ENCODE data around the gene CLMN. TPM values are rescaled to one million over a fixed set of nuclear protein-coding genes. Genes with fewer than 3 reads are reported as not detected.

The CLMN gene
- total and polyA plus RNA-seq, 4 donors, result 4.5 to 33.5 (median 11.7) TPM

- peaks cover 0 to 3% (median 0%) of the 10 kb centered on the region in 4 donors for H3K9me3 ChIP-seq (ENCODE audit: control insufficient read depth in 4 of 4, insufficient read depth in 3 of 4, low read length in 3 of 4)
- DNase-seq (no peak), ATAC-seq (ENCODE audit: insufficient read depth, low FRiP score) (no peak)
- no peak overlapping the region for H3K9ac ChIP-seq (ENCODE audit: insufficient read depth in 1 of 2, low read length in 2 of 2)
- WGBS, 2 donors, result 94 to 95% methylated on average over 7 of the region's 7 CpGs
- H3K27me3 ChIP-seq (ENCODE audit: control insufficient read depth in 3 of 3, insufficient read depth in 3 of 3, low read length in 2 of 3), result no peaks in the 10 kb centered on the region
- H3K4me1 ChIP-seq (ENCODE audit: control insufficient read depth in 5 of 5, insufficient read depth in 5 of 5, low read length in 5 of 5), result peaks cover 6 to 15% (median 12%) of the 10 kb centered on the region in 5 donors
- TF ChIP-seq, protein P1, sequence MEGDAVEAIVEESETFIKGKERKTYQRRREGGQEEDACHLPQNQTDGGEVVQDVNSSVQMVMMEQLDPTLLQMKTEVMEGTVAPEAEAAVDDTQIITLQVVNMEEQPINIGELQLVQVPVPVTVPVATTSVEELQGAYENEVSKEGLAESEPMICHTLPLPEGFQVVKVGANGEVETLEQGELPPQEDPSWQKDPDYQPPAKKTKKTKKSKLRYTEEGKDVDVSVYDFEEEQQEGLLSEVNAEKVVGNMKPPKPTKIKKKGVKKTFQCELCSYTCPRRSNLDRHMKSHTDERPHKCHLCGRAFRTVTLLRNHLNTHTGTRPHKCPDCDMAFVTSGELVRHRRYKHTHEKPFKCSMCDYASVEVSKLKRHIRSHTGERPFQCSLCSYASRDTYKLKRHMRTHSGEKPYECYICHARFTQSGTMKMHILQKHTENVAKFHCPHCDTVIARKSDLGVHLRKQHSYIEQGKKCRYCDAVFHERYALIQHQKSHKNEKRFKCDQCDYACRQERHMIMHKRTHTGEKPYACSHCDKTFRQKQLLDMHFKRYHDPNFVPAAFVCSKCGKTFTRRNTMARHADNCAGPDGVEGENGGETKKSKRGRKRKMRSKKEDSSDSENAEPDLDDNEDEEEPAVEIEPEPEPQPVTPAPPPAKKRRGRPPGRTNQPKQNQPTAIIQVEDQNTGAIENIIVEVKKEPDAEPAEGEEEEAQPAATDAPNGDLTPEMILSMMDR (IDR thresholded peaks at IDR 0.05; ENCODE audit: control extremely low read depth, extremely low read depth), result no peak
- no peak overlapping the region for H3K27ac ChIP-seq (ENCODE audit: low read depth in 1 of 2, low read length in 1 of 2)
- H3K36me3 ChIP-seq (ENCODE audit: control insufficient read depth in 4 of 4, insufficient read depth in 4 of 4, low read length in 4 of 4), result no peaks in the 10 kb centered on the region
- no peak overlapping the region for H3K4me3 ChIP-seq
Measured at GRCh38 chr14:95263527-95264231, 56.0 kb downstream of the CLMN start.

DNA sequence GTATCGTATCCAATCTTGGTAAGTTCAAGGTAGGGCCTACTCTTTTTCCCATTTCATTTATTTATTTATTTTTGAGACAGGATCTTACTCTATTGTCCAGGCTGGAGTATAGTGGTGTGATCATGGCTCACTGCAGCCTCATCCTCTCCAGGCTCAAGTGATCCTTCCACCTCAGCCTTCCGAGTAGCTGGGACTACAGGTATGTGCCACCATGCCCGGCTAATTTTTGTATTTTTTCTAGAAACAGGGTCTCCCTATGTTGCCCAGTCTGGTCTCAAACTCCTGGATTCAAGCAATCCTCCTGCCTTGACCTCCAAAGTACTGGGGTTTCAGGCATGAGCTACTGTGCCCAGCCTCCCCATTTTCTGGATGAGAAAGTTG, 57.2 kb downstream of the CLMN start:
- H3K36me3 ChIP-seq (ENCODE audit: control insufficient read depth in 4 of 4, insufficient read depth in 4 of 4, low read length in 4 of 4), result peaks cover 0 to 2% (median 0%) of the 10 kb centered on the region in 4 donors
- 76 to 77% methylated on average over 3 of the region's 3 CpGs for WGBS, 2 donors
- H3K9me3 ChIP-seq (ENCODE audit: control insufficient read depth in 4 of 4, insufficient read depth in 3 of 4, low read length in 3 of 4), result peaks cover 0 to 3% (median 0%) of the 10 kb centered on the region in 4 donors
- ATAC-seq (ENCODE audit: insufficient read depth, low FRiP score), result no peak
- no peak overlapping the region for H3K4me3 ChIP-seq
- TF ChIP-seq, protein P1 (IDR thresholded peaks at IDR 0.05; ENCODE audit: control extremely low read depth, extremely low read depth), result no peak
- no peak for DNase-seq
- H3K9ac ChIP-seq (ENCODE audit: insufficient read depth in 1 of 2, low read length in 2 of 2), result no peak overlapping the region
- peaks cover 6 to 15% (median 12%) of the 10 kb centered on the region in 5 donors for H3K4me1 ChIP-seq (ENCODE audit: control insufficient read depth in 5 of 5, insufficient read depth in 5 of 5, low read length in 5 of 5)
- no peak overlapping the region for H3K27ac ChIP-seq (ENCODE audit: low read depth in 1 of 2, low read length in 1 of 2)
- H3K27me3 ChIP-seq (ENCODE audit: control insufficient read depth in 3 of 3, insufficient read depth in 3 of 3, low read length in 2 of 3), result no peaks in the 10 kb centered on the region

DNA sequence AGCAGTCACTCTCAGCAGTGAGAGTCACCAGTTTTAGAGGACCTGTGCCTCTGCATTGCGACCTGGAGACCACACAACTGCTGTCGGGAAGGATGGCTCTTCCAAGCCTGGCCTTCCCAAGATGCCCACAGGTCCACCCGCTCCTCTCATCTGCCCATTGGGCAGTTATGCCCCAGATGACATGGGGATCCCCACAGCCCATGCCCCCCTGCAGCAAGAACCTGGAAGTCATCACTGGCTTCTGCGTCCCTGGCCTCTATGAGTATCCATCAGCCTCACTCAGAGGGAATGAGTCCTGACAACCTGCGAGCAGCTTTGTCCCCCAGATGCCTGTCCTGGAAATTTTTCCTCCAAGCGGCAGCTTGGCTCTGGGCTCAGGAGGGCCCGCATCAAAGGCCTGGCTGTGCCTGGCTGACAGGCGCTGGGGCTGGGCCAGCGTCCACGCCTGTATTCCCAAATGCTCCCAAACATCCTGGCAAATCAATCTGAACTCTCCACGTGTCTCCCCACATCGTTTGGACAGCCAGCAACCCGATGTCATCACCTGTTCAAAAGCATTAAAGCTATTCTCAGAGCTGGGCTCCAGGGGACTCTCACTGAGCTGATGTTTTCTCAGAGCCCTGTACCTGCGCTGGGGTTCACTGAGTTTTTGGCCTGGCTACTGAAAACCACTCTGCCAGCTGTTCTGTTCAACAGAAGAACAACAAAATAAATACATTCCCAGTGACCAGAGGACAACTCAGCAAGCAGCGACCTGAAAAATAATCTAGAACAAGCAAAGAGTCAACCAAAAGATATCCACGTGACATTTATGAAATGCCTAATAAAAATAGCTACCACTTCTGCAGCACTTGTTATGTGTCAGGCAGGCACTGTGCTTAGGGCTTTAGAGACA, 57.8 kb downstream of the CLMN start:
- Histone ChIP-seq H3K9ac (ENCODE audit: insufficient read depth in 1 of 2, low read length in 2 of 2) (no peak overlapping the region), H3K27ac (ENCODE audit: low read depth in 1 of 2, low read length in 1 of 2) (no peak overlapping the region)

More for the DNA sequence above, 57.8 kb downstream of the CLMN start:
- DNase-seq (no peak), ATAC-seq (ENCODE audit: insufficient read depth, low FRiP score) (no peak)
- peaks cover 0 to 2% (median 0%) of the 10 kb centered on the region in 4 donors for H3K36me3 ChIP-seq (ENCODE audit: control insufficient read depth in 4 of 4, insufficient read depth in 4 of 4, low read length in 4 of 4)
- H3K4me1 ChIP-seq (ENCODE audit: control insufficient read depth in 5 of 5, insufficient read depth in 5 of 5, low read length in 5 of 5), result peaks cover 6 to 15% (median 12%) of the 10 kb centered on the region in 5 donors
- 83 to 87% methylated on average over 16 of the region's 16 CpGs for WGBS, 2 donors
- H3K9me3 ChIP-seq (ENCODE audit: control insufficient read depth in 4 of 4, insufficient read depth in 3 of 4, low read length in 3 of 4), result peaks cover 0 to 3% (median 0%) of the 10 kb centered on the region in 4 donors
- H3K27me3 ChIP-seq (ENCODE audit: control insufficient read depth in 3 of 3, insufficient read depth in 3 of 3, low read length in 2 of 3), result no peaks in the 10 kb centered on the region
- TF ChIP-seq, protein P1 (IDR thresholded peaks at IDR 0.05; ENCODE audit: control extremely low read depth, extremely low read depth), result no peak
- no peak overlapping the region for H3K4me3 ChIP-seq

Data from lung (tissue), 12 donors.